B cell (primary cell): ENCODE data around the gene CASP1. TPM values are rescaled to one million over a fixed set of nuclear protein-coding genes. Genes with fewer than 3 reads are reported as not detected.

Source experiments
- ATAC-seq: fragments of 200-7000 bp; cut with Tn5 transposase; one replicate; pipeline ENCODE4 v1.10.0; 2021; ENCODE audit warnings: low read depth, mild to moderate bottlenecking, moderate number of reproducible peaks, moderate library complexity
- CTCF ChIA-PET: fragments of 350-600 bp; sonication (Branson Sonifier 250); formaldehyde crosslinking; loops from one replicate; lab custom pipeline; 2021; ENCODE audit warnings: antibody characterized with exemption, inconsistent platforms; lab: Charles Lee
- POLR2A ChIA-PET: fragments of 350-600 bp; sonication (Branson Sonifier 250); formaldehyde crosslinking; loops from one replicate; lab custom pipeline; 2021; ENCODE audit warnings: antibody characterized with exemption; lab: Charles Lee
- DNase-seq: peaks from one replicate; pipeline ENCODE4 v3.0.0; 2013
- H2AFZ ChIP-seq: 2 replicates; pipeline ENCODE4 v1.6.1; 2012; ENCODE audit warnings: mild to moderate bottlenecking, low read depth, low read length; ENCODE audit not compliant: insufficient read depth, poor library complexity, severe bottlenecking
- H3K27ac ChIP-seq, 2 donors: 1 replicate in 1 of 2; 2 replicates in 1 of 2; pipeline ENCODE4 v1.5.1; 2012 to 2013; ENCODE audit warnings: low read length in 2 of 2, mild to moderate bottlenecking in 2 of 2, moderate library complexity in 1 of 2
- H3K27me3 ChIP-seq, 4 experiments: fragments of 200-600 bp in 1 of 4; sonication (generic) in 1 of 4; replicated peaks in 1 of 4; 1 replicate in 2 of 4; 2 replicates in 2 of 4; pipeline versions ENCODE4 v1.6.1 to v1.7.0; 2013 to 2016; ENCODE audit warnings: low read length in 3 of 4, mild to moderate bottlenecking in 2 of 4, mixed read lengths in 1 of 4, moderate library complexity in 1 of 4; ENCODE audit not compliant: insufficient read depth in 4 of 4, control insufficient read depth in 3 of 4; ENCODE audit errors: control extremely low read depth in 1 of 4
- H3K36me3 ChIP-seq, 2 experiments: replicated peaks in 1 of 2; 1 replicate in 1 of 2; 2 replicates in 1 of 2; pipeline versions ENCODE4 v1.6.1 to v1.7.1; 2013; ENCODE audit warnings: low read length in 1 of 2; ENCODE audit not compliant: insufficient read depth in 2 of 2, control insufficient read depth in 1 of 2; ENCODE audit errors: control extremely low read depth in 1 of 2, extremely low read depth in 1 of 2
- H3K4me1 ChIP-seq, 2 donors: fragments of 200-600 bp in 1 of 2; sonication (generic) in 1 of 2; 1 replicate in 1 of 2; 2 replicates in 1 of 2; pipeline versions ENCODE4 v1.5.1 to v1.6.1; 2013 to 2017; ENCODE audit warnings: low read length in 2 of 2; ENCODE audit not compliant: control insufficient read depth in 2 of 2, insufficient read depth in 2 of 2
- H3K4me2 ChIP-seq: replicated peaks from 2 replicates; pipeline ENCODE3; 2012; ENCODE audit warnings: mild to moderate bottlenecking, low read depth, low read length; ENCODE audit not compliant: poor library complexity, severe bottlenecking
- H3K4me3 ChIP-seq, 5 experiments: fragments of 200-600 bp in 1 of 5; sonication (generic) in 1 of 5; 1 replicate in 3 of 5; 2 replicates in 2 of 5; pipeline versions ENCODE4 v1.5.1 to v1.7.0; 2011 to 2016; ENCODE audit warnings: low read length in 4 of 5, mild to moderate bottlenecking in 4 of 5, low read depth in 2 of 5, control low read depth in 1 of 5, moderate library complexity in 1 of 5; ENCODE audit not compliant: insufficient read depth in 1 of 5; ENCODE audit errors: control extremely low read depth in 1 of 5, extremely low read depth in 1 of 5
- H3K79me2 ChIP-seq: fragments of 200-600 bp; sonication (generic); one replicate; pipeline ENCODE4 v1.6.0; 2016; ENCODE audit warnings: low read length; ENCODE audit not compliant: control insufficient read depth, insufficient read depth
- H3K9ac ChIP-seq: fragments of 200-600 bp; sonication (generic); 2 replicates; pipeline ENCODE4 v1.6.1; 2017; ENCODE audit warnings: mild to moderate bottlenecking, low read length, moderate library complexity
- H3K9me3 ChIP-seq, 3 donors: one replicate each; pipeline versions ENCODE4 v1.6.1 to v1.7.1; 2013; ENCODE audit warnings: low read length in 2 of 3; ENCODE audit not compliant: control insufficient read depth in 2 of 3, insufficient read depth in 1 of 3; ENCODE audit errors: control extremely low read depth in 1 of 3
- H4K20me1 ChIP-seq: 2 replicates; pipeline ENCODE4 v1.6.0; 2012; ENCODE audit warnings: mild to moderate bottlenecking, low read length; ENCODE audit not compliant: insufficient read depth, control insufficient read depth, poor library complexity, severe bottlenecking
- H3K27ac Mint-ChIP-seq: one replicate; pipeline ENCODE4 v1.8.0; 2021; ENCODE audit warnings: mixed read lengths
- H3K27me3 Mint-ChIP-seq: one replicate; pipeline ENCODE4 v1.8.0; 2021; ENCODE audit warnings: mixed read lengths
- H3K4me1 Mint-ChIP-seq: one replicate; pipeline ENCODE4 v1.8.0; 2021; ENCODE audit warnings: mixed read lengths
- H3K4me3 Mint-ChIP-seq: one replicate; pipeline ENCODE4 v1.8.0; 2021; ENCODE audit warnings: mixed read lengths
- H3K9me3 Mint-ChIP-seq: one replicate; pipeline ENCODE4 v1.8.0; 2022; ENCODE audit warnings: mixed read lengths; ENCODE audit not compliant: insufficient read depth
- EZH2 ChIP-seq: IDR thresholded peaks from 2 replicates; pipeline ENCODE4 v1.6.1; 2012; ENCODE audit warnings: borderline replicate concordance, low read depth, mild to moderate bottlenecking, moderate library complexity, low read length; ENCODE audit not compliant: insufficient read depth, poor library complexity, severe bottlenecking
- WGBS: methylation state at CpG from one replicate; pipeline ENCODE4 v1.1.5; 2013; ENCODE audit warnings: missing lambda C conversion rate; ENCODE audit not compliant: insufficient coverage; 5-methylcytosine and 5-hydroxymethylcytosine counted together
- intact Hi-C: fragments of 100-400 bp; cut with micrococcal nuclease; formaldehyde crosslinking; loops from one replicate; pipeline ENCODE4 v1.10.0; 2022
- polyA plus RNA-seq: library from polyadenylated mRNA; depleted of rRNA; stranded (reverse); fragments of >200 nt; gene quantifications from 2 replicates; pipeline ENCODE4 v1.2.3, GENCODE V29; 2012
- total RNA-seq, 2 donors: library from RNA; stranded (reverse); fragments of 120-200 nt in 1 of 2; gene quantifications; 1 replicate in 1 of 2; 2 replicates in 1 of 2; pipeline versions ENCODE4 v1.2.3 to v1.2.4, GENCODE V29; 2013 to 2022
- TF ChIP-seq, protein P1 (sequence below): fragments of 200-600 bp; IDR thresholded peaks from one replicate; pipeline ENCODE4 v1.8.0; 2022; ENCODE audit warnings: antibody characterized with exemption, mild to moderate bottlenecking

CASP1 gene
- total and polyA plus RNA-seq, 2 donors (not counting 1 experiment from before 2014, with no cell fraction given) = 28.4 to 31.9 TPM

DNA sequence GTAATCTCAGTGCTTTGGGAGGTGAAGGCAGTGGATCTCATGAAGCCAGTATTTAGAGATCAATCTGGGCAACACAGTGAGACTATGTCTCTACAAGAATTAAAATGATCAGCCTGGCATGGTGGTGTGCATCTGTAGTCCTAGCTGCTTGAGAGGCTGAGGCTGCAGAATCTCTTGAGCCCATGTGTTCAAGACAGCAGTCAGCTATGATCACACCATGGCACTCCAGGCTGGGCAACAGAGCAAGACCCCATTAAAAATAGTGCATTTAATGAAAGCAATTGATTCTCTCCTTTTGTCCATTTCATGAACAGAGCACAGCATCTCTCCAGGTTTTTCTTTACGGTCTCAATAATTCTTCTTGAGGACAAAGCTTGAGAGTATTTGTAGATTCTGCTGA is 21.5 kb upstream of the CASP1 start:
- no peak overlapping the region for H3K4me3 ChIP-seq
- H3K4me1 ChIP-seq = no peaks in the 10 kb centered on the region
- H3K27me3 Mint-ChIP-seq = peaks cover 5% of the 10 kb centered on the region
- no peak overlapping the region for H2AFZ ChIP-seq
- ChIA-PET CTCF (no interaction called here), POLR2A (no interaction called here)
- H3K27ac ChIP-seq = no peak overlapping the region
- no peaks in the 10 kb centered on the region for H4K20me1 ChIP-seq
- H3K27ac Mint-ChIP-seq = no peak overlapping the region
- H3K27me3 ChIP-seq = no peaks in the 10 kb centered on the region
- ATAC-seq (no peak), DNase-seq (no peak)
- no peaks in the 10 kb centered on the region for H3K9me3 Mint-ChIP-seq
- H3K36me3 ChIP-seq = no peaks in the 10 kb centered on the region
- no peaks in the 10 kb centered on the region for H3K9me3 ChIP-seq
- WGBS = no CpG with 5 or more reads among the region's 1 CpG
- H3K79me2 ChIP-seq = no peaks in the 10 kb centered on the region
- intact Hi-C loops = no loop called here
- no peak overlapping the region for H3K4me3 Mint-ChIP-seq
- H3K4me1 Mint-ChIP-seq = no peaks in the 10 kb centered on the region
- TF ChIP-seq, protein P1, sequence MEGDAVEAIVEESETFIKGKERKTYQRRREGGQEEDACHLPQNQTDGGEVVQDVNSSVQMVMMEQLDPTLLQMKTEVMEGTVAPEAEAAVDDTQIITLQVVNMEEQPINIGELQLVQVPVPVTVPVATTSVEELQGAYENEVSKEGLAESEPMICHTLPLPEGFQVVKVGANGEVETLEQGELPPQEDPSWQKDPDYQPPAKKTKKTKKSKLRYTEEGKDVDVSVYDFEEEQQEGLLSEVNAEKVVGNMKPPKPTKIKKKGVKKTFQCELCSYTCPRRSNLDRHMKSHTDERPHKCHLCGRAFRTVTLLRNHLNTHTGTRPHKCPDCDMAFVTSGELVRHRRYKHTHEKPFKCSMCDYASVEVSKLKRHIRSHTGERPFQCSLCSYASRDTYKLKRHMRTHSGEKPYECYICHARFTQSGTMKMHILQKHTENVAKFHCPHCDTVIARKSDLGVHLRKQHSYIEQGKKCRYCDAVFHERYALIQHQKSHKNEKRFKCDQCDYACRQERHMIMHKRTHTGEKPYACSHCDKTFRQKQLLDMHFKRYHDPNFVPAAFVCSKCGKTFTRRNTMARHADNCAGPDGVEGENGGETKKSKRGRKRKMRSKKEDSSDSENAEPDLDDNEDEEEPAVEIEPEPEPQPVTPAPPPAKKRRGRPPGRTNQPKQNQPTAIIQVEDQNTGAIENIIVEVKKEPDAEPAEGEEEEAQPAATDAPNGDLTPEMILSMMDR = no peak
- H3K9ac ChIP-seq = no peak overlapping the region
- H3K4me2 ChIP-seq = no peak overlapping the region

DNA sequence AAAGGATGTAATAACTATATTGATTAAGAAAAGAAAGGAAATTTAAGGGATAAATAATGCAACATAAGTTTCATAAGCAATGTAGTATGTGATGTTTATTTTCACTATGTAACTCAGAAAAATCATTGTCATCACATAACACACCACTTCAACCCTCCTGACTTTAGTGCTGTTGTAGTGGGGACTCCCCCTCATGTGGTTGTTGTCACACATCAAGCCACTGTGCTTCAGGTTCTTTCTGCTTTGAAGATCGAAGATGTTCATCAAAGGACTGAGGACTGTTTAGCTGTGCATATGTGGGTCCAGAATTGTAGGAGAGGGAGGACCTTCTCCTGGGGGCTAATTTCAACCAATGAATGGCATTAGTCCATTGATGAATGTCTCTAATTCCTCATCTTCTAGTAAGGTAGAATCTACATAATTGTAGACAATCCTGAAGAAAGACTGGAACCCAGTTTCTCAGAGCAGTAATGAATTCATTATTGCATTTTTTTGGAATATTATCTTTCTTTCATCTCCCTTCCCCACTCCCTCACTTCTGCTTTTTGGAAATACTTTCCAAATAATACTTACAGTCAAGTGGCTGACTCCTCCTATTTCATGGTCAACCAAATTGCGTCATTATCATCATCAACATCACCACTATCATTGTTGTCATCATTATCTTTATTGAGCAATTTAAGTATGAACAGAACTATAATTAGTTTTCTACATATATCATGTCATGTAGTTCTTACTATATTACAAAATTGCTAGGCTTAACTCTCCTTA is 20.0 kb upstream of the CASP1 start:
- intact Hi-C loops = no loop called here
- POLR2A ChIA-PET = no interaction called here
- CTCF ChIA-PET = no interaction called here

More for the DNA sequence above, 20.0 kb upstream of the CASP1 start:
- Histone ChIP-seq H3K79me2 (no peaks in the 10 kb centered on the region), H2AFZ (no peak overlapping the region), H3K9ac (no peak overlapping the region), H3K4me2 (no peak overlapping the region), H3K27ac (no peak overlapping the region), H4K20me1 (no peaks in the 10 kb centered on the region), H3K27me3 (no peaks in the 10 kb centered on the region), H3K9me3 (no peaks in the 10 kb centered on the region), H3K36me3 (no peaks in the 10 kb centered on the region), H3K4me3 (no peak overlapping the region), H3K4me1 (no peaks in the 10 kb centered on the region)
- ATAC-seq (no peak), DNase-seq (no peak)
- Mint-ChIP-seq H3K27me3 (peaks cover 5% of the 10 kb centered on the region), H3K4me1 (no peaks in the 10 kb centered on the region), H3K4me3 (no peak overlapping the region), H3K27ac (no peak overlapping the region), H3K9me3 (no peaks in the 10 kb centered on the region)
- TF ChIP-seq, protein P1 = no peak
- no peak for TF ChIP-seq EZH2
- WGBS = no CpG with 5 or more reads among the region's 2 CpGs
